Astrocyte of the spinal cord (primary cell): Measurements from ENCODE around the gene HSCB.
"Not testable (repeated sequence)": the region's sequence is repeated elsewhere in the genome, so short reads cannot be mapped to it uniquely, and the experiment has no call there.

Experiments used
- DNase-seq: peaks from one replicate; pipeline ENCODE4 v3.0.0; 2011; ENCODE audit warnings: low read depth, low spot score
- H3K4me3 ChIP-seq: 2 replicates; pipeline ENCODE4 v1.5.1; 2011; ENCODE audit warnings: low read depth, mild to moderate bottlenecking, low read length, moderate library complexity
- in situ Hi-C: cut with HindIII; loops from 2 replicates; pipeline ENCODE4 v1.10.0; 2017; ENCODE audit warnings: low sequenced_read_pairs
- TF ChIP-seq, protein P1 (sequence below): IDR thresholded peaks from 2 replicates; pipeline ENCODE4 v1.5.1; 2012; ENCODE audit warnings: low read depth, mild to moderate bottlenecking, low read length, inconsistent platforms

The HSCB gene

GRCh38 chr22:28802595-28803123 lies 60.8 kb downstream of the HSCB start:
- DNase-seq = no peak
- H3K4me3 ChIP-seq = no peak overlapping the region
- in situ Hi-C loops = no loop called here
- TF ChIP-seq, protein P1, sequence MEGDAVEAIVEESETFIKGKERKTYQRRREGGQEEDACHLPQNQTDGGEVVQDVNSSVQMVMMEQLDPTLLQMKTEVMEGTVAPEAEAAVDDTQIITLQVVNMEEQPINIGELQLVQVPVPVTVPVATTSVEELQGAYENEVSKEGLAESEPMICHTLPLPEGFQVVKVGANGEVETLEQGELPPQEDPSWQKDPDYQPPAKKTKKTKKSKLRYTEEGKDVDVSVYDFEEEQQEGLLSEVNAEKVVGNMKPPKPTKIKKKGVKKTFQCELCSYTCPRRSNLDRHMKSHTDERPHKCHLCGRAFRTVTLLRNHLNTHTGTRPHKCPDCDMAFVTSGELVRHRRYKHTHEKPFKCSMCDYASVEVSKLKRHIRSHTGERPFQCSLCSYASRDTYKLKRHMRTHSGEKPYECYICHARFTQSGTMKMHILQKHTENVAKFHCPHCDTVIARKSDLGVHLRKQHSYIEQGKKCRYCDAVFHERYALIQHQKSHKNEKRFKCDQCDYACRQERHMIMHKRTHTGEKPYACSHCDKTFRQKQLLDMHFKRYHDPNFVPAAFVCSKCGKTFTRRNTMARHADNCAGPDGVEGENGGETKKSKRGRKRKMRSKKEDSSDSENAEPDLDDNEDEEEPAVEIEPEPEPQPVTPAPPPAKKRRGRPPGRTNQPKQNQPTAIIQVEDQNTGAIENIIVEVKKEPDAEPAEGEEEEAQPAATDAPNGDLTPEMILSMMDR = no peak

GRCh38 chr22:28805426-28805825 lies 63.6 kb downstream of the HSCB start:
- H3K4me3 ChIP-seq, DNase-seq, in situ Hi-C loops: not testable (repeated sequence)
